BE2C (cell line): Measurements from ENCODE around the gene C2CD3.
"Not testable (repeated sequence)": the region's sequence is repeated elsewhere in the genome, so short reads cannot be mapped to it uniquely, and the experiment has no call there.

Source experiments
- DNase-seq: peaks from one replicate; pipeline ENCODE4 v3.0.0-alpha.2; 2020
- H3K27me3 ChIP-seq: fragments of 250-450 bp; sonication (Bioruptor Pico); 2 replicates; pipeline ENCODE4 v1.5.1; 2020; ENCODE audit warnings: mild to moderate bottlenecking
- H3K36me3 ChIP-seq: fragments of 250-450 bp; sonication (Bioruptor Pico); 2 replicates; pipeline ENCODE4 v1.5.1; 2020; ENCODE audit warnings: mild to moderate bottlenecking
- H3K4me1 ChIP-seq: fragments of 250-450 bp; sonication (Bioruptor Pico); 2 replicates; pipeline ENCODE4 v1.5.1; 2020
- H3K4me3 ChIP-seq: 2 replicates; pipeline ENCODE4 v1.5.1; 2011; ENCODE audit warnings: low read depth, low read length
- H3K9me3 ChIP-seq: fragments of 250-450 bp; sonication (Bioruptor Pico); 2 replicates; pipeline ENCODE4 v1.5.1; 2020
- TF ChIP-seq, protein P1 (sequence below): IDR thresholded peaks from 2 replicates; pipeline ENCODE4 v1.5.1; 2012; ENCODE audit warnings: mild to moderate bottlenecking, low read depth, low read length

Gene C2CD3

DNA sequence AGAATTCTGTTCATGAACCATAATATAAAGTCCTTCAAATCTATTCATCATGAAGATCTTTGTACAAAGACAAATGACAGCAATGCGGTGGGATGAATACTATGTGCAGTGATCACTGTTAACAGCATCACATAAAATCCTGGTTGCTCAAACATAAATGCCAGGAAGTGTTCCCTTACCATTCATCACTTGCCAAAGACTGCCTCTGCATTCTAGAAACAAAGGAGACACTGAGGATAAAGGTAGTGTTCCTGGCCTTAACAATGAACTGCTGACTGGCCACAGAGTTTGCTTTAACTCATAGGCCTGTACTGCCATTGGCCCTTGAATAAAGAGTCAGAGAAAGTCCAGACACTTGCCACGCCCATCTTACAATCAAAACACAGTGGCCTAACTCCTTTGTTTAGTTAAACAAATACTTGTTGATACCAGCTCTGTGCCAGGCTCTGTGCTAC, 29.5 kb downstream of the C2CD3 start:
- peaks cover 9% of the 10 kb centered on the region for H3K36me3 ChIP-seq
- TF ChIP-seq, protein P1, sequence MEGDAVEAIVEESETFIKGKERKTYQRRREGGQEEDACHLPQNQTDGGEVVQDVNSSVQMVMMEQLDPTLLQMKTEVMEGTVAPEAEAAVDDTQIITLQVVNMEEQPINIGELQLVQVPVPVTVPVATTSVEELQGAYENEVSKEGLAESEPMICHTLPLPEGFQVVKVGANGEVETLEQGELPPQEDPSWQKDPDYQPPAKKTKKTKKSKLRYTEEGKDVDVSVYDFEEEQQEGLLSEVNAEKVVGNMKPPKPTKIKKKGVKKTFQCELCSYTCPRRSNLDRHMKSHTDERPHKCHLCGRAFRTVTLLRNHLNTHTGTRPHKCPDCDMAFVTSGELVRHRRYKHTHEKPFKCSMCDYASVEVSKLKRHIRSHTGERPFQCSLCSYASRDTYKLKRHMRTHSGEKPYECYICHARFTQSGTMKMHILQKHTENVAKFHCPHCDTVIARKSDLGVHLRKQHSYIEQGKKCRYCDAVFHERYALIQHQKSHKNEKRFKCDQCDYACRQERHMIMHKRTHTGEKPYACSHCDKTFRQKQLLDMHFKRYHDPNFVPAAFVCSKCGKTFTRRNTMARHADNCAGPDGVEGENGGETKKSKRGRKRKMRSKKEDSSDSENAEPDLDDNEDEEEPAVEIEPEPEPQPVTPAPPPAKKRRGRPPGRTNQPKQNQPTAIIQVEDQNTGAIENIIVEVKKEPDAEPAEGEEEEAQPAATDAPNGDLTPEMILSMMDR, result no peak
- no peaks in the 10 kb centered on the region for H3K27me3 ChIP-seq
- H3K9me3 ChIP-seq, result no peaks in the 10 kb centered on the region
- H3K4me1 ChIP-seq, result no peaks in the 10 kb centered on the region; the same call in none of the 2 replicates
- H3K4me3 ChIP-seq, result no peak overlapping the region
- DNase-seq, result no peak

DNA sequence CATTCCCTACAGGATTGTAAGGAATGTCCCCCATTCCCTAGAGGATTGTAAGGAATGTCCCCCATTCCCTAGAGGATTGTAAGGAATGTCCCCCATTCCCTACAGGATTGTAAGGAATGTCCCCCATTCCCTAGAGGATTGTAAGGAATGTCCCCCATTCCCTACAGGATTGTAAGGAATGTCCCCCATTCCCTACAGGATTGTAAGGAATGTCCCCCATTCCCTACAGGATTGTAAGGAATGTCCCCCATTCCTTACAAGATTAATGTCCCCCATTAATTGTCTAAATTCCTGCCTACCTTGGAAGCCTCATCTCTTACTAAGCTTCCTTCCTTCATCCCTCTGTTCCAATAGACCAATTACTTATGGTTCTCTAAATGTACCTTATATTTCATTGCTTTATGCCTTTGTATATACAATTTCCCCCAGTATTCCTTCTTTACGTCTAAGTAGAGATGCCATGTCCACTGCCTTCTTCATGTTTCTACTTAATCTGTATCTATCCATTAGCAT, 30.8 kb downstream of the C2CD3 start:
- H3K9me3 ChIP-seq, H3K27me3 ChIP-seq, H3K4me1 ChIP-seq, H3K4me3 ChIP-seq, DNase-seq: not testable (repeated sequence)
- peaks cover 11% of the 10 kb centered on the region for H3K36me3 ChIP-seq

DNA sequence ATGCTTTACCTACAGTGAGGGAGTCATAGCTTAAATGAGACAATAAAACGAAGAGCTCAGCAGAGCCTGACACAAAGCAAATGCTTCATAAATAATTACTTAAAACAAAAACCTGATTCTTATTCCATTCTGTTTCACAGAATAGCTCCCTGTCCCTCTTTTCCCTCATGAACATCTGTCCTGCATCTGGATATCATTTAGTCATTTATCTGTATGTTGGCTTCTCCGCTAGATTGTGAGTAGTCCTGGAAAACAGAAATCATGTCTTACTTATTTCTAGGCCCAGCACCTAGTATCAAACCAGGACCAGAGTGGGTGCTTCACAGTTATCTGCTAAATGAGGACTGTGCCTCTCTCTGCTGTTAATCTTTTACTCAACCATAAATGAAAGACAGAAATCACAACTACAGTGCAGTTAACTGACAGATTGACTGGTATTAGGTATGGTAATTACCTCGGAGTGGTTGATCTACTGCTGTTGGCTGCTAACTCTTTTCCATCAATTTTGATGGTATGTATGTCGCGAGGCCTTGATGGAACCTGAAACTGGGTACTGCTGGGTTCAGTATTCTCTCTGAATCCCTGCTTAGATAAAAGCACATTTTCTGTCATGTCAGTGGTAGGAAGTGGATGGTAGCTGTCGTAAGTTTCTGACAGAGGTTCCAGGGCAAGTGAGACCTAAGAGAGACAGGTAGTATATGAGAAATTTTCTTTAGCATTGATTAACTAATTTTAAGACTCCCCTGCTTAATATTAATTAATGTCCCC, 31.5 kb downstream of the C2CD3 start:
- Histone ChIP-seq H3K4me3 (no peak overlapping the region), H3K9me3 (no peaks in the 10 kb centered on the region), H3K4me1 (no peaks in the 10 kb centered on the region; the same call in none of the 2 replicates), H3K36me3 (peaks cover 11% of the 10 kb centered on the region), H3K27me3 (no peaks in the 10 kb centered on the region)
- TF ChIP-seq, protein P1, result no peak
- DNase-seq, result no peak

DNA sequence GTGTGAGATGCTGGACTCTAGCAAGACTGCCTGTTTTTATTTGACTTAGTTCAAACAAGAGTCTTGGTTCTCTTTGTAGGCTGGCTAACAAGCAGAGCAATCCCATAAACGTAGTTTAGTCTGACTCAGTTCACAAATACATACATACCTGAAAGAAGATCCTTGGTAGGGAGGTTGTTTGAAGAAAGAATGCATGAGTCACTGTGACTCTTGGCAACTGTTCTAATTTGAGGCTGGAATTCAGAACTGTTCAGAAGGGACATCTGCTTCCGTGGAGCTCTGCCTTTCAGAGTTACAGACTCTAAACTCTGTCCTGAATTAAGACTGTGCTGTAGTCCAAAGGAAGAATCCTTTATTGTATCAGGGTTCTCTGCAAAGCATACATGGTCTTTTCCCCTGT, 32.2 kb downstream of the C2CD3 start:
- no peaks in the 10 kb centered on the region for H3K9me3 ChIP-seq
- DNase-seq, result no peak
- H3K4me1 ChIP-seq, result no peaks in the 10 kb centered on the region; the same call in none of the 2 replicates

DNA sequence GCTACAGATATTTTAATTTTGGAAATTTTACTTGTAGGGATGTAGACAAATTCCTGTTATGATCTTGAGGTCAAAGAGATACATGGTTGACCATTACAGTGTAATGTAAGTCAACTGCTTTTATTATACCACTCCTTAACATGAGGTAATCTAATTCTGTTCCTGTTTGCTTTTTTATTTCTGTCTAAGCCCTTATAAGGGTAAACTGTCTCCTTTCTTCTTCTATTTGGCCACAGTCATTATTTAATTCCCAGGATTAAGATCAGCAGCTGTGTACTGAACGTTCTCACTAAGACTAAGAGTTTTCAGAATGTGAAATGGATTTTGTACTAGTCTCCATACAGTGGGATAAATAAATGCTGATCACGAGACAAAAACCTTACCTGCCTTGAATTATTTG, 32.8 kb downstream of the C2CD3 start:
- Histone ChIP-seq H3K4me1 (no peaks in the 10 kb centered on the region; the same call in none of the 2 replicates), H3K36me3 (peaks cover 11% of the 10 kb centered on the region), H3K4me3 (no peak overlapping the region), H3K9me3 (no peaks in the 10 kb centered on the region), H3K27me3 (no peaks in the 10 kb centered on the region)
- DNase-seq, result no peak
- TF ChIP-seq, protein P1, result no peak

More for the DNA sequence above, 32.2 kb downstream of the C2CD3 start:
- Histone ChIP-seq H3K4me3 (no peak overlapping the region), H3K36me3 (peaks cover 11% of the 10 kb centered on the region), H3K27me3 (no peaks in the 10 kb centered on the region)
- TF ChIP-seq, protein P1, result no peak

DNA sequence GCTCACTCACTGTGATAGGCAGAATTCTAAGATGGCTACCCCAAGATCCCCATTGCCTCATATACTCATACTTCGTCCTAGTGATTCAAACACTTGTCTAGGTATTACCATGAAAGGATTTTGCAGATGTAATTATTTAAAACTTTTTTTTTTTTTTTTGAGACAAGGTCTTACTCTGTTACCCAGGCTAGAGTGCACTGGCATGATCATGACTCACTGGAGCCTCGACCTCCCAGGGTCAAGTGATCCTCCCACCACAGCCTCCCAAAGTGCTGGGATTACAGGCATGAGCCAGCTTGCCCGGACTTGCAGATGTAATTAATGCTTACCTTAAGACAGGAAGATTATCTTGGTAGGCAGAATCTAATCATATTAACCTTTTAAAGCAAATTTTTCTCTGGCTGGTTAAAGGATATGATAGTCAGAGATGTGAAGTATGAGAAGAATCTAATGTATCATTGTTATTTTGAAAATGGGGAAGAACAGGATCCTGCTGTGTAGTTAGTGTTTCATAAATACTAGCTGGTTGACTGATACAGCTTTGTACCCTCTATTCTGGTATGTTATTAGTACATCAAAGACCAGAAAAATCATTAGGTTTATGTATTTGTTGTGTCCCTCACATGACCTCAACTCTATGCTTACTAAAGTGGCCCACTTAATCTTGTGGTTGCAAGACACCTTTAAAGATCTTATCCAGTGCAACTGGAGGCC, 35.5 kb downstream of the C2CD3 start:
- H3K4me1 ChIP-seq, result no peaks in the 10 kb centered on the region; the same call in none of the 2 replicates
- H3K4me3 ChIP-seq, result no peak overlapping the region
- H3K36me3 ChIP-seq, result peaks cover 21% of the 10 kb centered on the region
- H3K27me3 ChIP-seq, result no peaks in the 10 kb centered on the region
- H3K9me3 ChIP-seq, result no peaks in the 10 kb centered on the region
- TF ChIP-seq, protein P1, result no peak
- no peak for DNase-seq
